GM23338 (cell line): ENCODE measurements around the gene ABCG2. TPM values are rescaled to one million over a fixed set of nuclear protein-coding genes. Genes with fewer than 3 reads are reported as not detected.
A peak's percentile ranks its signal among the peaks of the same experiment; 100 is the strongest.

Experiments
- ATAC-seq: fragments of 200-7000 bp; cut with Tn5 transposase; 3 replicates; pipeline ENCODE4 v1.9.1; 2020
- DNase-seq: peaks from one replicate; pipeline ENCODE4 v3.0.0-alpha.2; 2015; ENCODE audit warnings: low spot score
- H2AFZ ChIP-seq: fragments of 200-600 bp; sonication (generic); 2 replicates; pipeline ENCODE4 v1.8.0; 2016; ENCODE audit warnings: antibody characterized with exemption, mild to moderate bottlenecking, moderate library complexity
- H3F3A ChIP-seq: fragments of 200-600 bp; sonication (generic); replicated peaks from 2 replicates; pipeline ENCODE4 v1.8.0; 2017; ENCODE audit warnings: antibody characterized with exemption, mixed run types, low read depth
- H3K27ac ChIP-seq: fragments of 200-600 bp; sonication (generic); 2 replicates; pipeline ENCODE4 v1.6.1; 2016; ENCODE audit warnings: low read depth
- H3K27me3 ChIP-seq: fragments of 200-600 bp; sonication (generic); 2 replicates; pipeline ENCODE4 v1.8.0; 2016; ENCODE audit warnings: mild to moderate bottlenecking, mixed run types, moderate library complexity; ENCODE audit not compliant: insufficient read depth
- H3K36me3 ChIP-seq: fragments of 200-600 bp; sonication (generic); 2 replicates; pipeline ENCODE4 v1.8.0; 2016; ENCODE audit warnings: mild to moderate bottlenecking; ENCODE audit not compliant: insufficient read depth
- H3K4me1 ChIP-seq: fragments of 200-600 bp; sonication (generic); 2 replicates; pipeline ENCODE4 v1.8.0; 2016; ENCODE audit warnings: mild to moderate bottlenecking, moderate library complexity; ENCODE audit not compliant: insufficient read depth
- H3K4me2 ChIP-seq: fragments of 200-600 bp; sonication (generic); 2 replicates; pipeline ENCODE4 v1.7.1; 2017; ENCODE audit warnings: mixed run types
- H3K4me3 ChIP-seq: fragments of 200-600 bp; sonication (generic); 2 replicates; pipeline ENCODE4 v1.6.1; 2016; ENCODE audit warnings: mixed run types
- H3K79me2 ChIP-seq: fragments of 200-600 bp; sonication (generic); replicated peaks from 2 replicates; pipeline ENCODE4 v1.8.0; 2017; ENCODE audit warnings: mild to moderate bottlenecking; ENCODE audit not compliant: insufficient read depth
- H3K9me2 ChIP-seq: fragments of 200-600 bp; sonication (generic); 2 replicates; pipeline ENCODE4 v1.8.0; 2017; ENCODE audit not compliant: insufficient read depth
- H4K20me1 ChIP-seq: fragments of 200-600 bp; sonication (generic); replicated peaks from 2 replicates; pipeline ENCODE4 v1.8.0; 2017; ENCODE audit warnings: mild to moderate bottlenecking; ENCODE audit not compliant: insufficient read depth
- H3K27ac Mint-ChIP-seq: 2 replicates; pipeline ENCODE4 v1.8.0; 2020; ENCODE audit warnings: inconsistent platforms, mild to moderate bottlenecking, moderate library complexity, mixed read lengths
- H3K27me3 Mint-ChIP-seq: 3 replicates; pipeline ENCODE4 v1.8.0; 2022; ENCODE audit warnings: low read depth, mild to moderate bottlenecking, moderate library complexity, mixed read lengths, inconsistent platforms; ENCODE audit not compliant: insufficient read depth, poor library complexity
- H3K36me3 Mint-ChIP-seq: 3 replicates; pipeline ENCODE4 v1.8.0; 2021; ENCODE audit warnings: low read depth, mild to moderate bottlenecking, inconsistent platforms, moderate library complexity, mixed read lengths
- H3K4me1 Mint-ChIP-seq: 3 replicates; pipeline ENCODE4 v1.8.0; 2020; ENCODE audit warnings: mild to moderate bottlenecking, inconsistent platforms, mixed read lengths
- H3K4me3 Mint-ChIP-seq: 3 replicates; pipeline ENCODE4 v1.8.0; 2021; ENCODE audit warnings: moderate library complexity, mild to moderate bottlenecking, inconsistent platforms, mixed read lengths
- H3K9me3 Mint-ChIP-seq: 3 replicates; pipeline ENCODE4 v1.8.0; 2020; ENCODE audit warnings: moderate library complexity, mild to moderate bottlenecking, inconsistent platforms, mixed read lengths
- CREB1 ChIP-seq: fragments of 250-450 bp; sonication (Bioruptor Pico); IDR thresholded peaks from 2 replicates; pipeline ENCODE4 v1.5.0; 2020; ENCODE audit warnings: low read depth, mild to moderate bottlenecking, moderate library complexity
- CTCF ChIP-seq, 2 experiments: fragments of 200-600 bp in 1 of 2; sonication (generic) in 1 of 2; conservative IDR thresholded peaks; 2 replicates each; pipeline versions ENCODE4 v1.5.1 to v1.6.1; 2016 to 2017; ENCODE audit warnings: antibody characterized with exemption in 2 of 2, low read depth in 2 of 2, mild to moderate bottlenecking in 2 of 2, moderate library complexity in 1 of 2
- ETS1 ChIP-seq: IDR thresholded peaks from 2 replicates; pipeline ENCODE4 v1.6.1; 2016; ENCODE audit warnings: antibody characterized with exemption
- EZH2phosphoT487 ChIP-seq: fragments of 200-600 bp; sonication (generic); IDR thresholded peaks from one replicate; pipeline ENCODE4 v1.8.1; 2018; ENCODE audit warnings: antibody characterized with exemption; ENCODE audit not compliant: unreplicated experiment
- JUNB ChIP-seq: IDR thresholded peaks from one replicate; pipeline ENCODE4 v1.6.1; 2016; ENCODE audit warnings: antibody characterized with exemption; ENCODE audit not compliant: unreplicated experiment
- NANOG ChIP-seq: IDR thresholded peaks from 2 replicates; pipeline ENCODE4 v1.6.1; 2016; ENCODE audit warnings: antibody characterized with exemption, borderline replicate concordance
- STAT1 ChIP-seq: IDR thresholded peaks from one replicate; pipeline ENCODE4 v1.6.1; 2016; ENCODE audit warnings: antibody characterized with exemption; ENCODE audit not compliant: unreplicated experiment
- ZNF331 ChIP-seq: fragments of 250-450 bp; sonication (Bioruptor Pico); IDR thresholded peaks from 2 replicates; pipeline ENCODE4 v1.5.0; 2020; ENCODE audit warnings: low read depth, mild to moderate bottlenecking, moderate library complexity
- ZNF462 ChIP-seq: fragments of 250-450 bp; sonication (Bioruptor Pico); IDR thresholded peaks from 2 replicates; pipeline ENCODE4 v1.5.0; 2020; ENCODE audit warnings: mild to moderate bottlenecking, moderate library complexity
- polyA plus RNA-seq: library from polyadenylated mRNA; unstranded; fragments of >200 nt; fragmentation: Nextera tagmentation; extraction: Ambion mirVana; gene quantifications from 2 replicates; pipeline ENCODE4 v1.2.1, GENCODE V29; 2016
- total RNA-seq: library from RNA; depleted of rRNA; stranded (reverse); fragments of >200 nt; shearing (Covaris generic); gene quantifications from 2 replicates; pipeline ENCODE4 v1.2.3, GENCODE V29; 2014

The ABCG2 gene
- total and polyA plus RNA-seq, 2 experiments from 2014 or later: 1.5 to 10.6 TPM

- peaks cover 11% of the 10 kb centered on the region for H3K4me1 Mint-ChIP-seq
- DNase-seq (peak; percentile 71), ATAC-seq (peak; percentile 90)
- no peak overlapping the region for H3K4me3 Mint-ChIP-seq
- H3K79me2 ChIP-seq: no peaks in the 10 kb centered on the region
- H3K4me1 ChIP-seq: peaks cover 25% of the 10 kb centered on the region
- no peak overlapping the region for H3K4me2 ChIP-seq
- peaks cover 9% of the 10 kb centered on the region; the same call in 2 of the 3 replicates for H3K9me3 Mint-ChIP-seq
- no peaks in the 10 kb centered on the region for H3K9me2 ChIP-seq
- H2AFZ ChIP-seq: no peak overlapping the region
- H3K4me3 ChIP-seq: no peak overlapping the region
- H4K20me1 ChIP-seq: no peaks in the 10 kb centered on the region
- TF ChIP-seq EZH2phosphoT487 (no peak), CTCF (conservative IDR thresholded peaks at IDR 0.05; ENCODE audit: low read depth in 2 of 2) (no peak)
- peaks cover 5% of the 10 kb centered on the region; the same call in 1 of the 3 replicates for H3K36me3 Mint-ChIP-seq
- H3K27me3 ChIP-seq: no peaks in the 10 kb centered on the region
- H3F3A ChIP-seq: no peaks in the 10 kb centered on the region; the same call in 1 of the 2 replicates
- no peak overlapping the region for H3K27ac Mint-ChIP-seq
- no peaks in the 10 kb centered on the region for H3K36me3 ChIP-seq
- peaks cover 2% of the 10 kb centered on the region for H3K27me3 Mint-ChIP-seq
- no peak overlapping the region for H3K27ac ChIP-seq
Measured at GRCh38 chr4:88144048-88144447, 14.4 kb downstream of the ABCG2 start.

- Histone ChIP-seq H3K4me1 (peaks cover 27% of the 10 kb centered on the region), H3K27ac (no peak overlapping the region), H3F3A (no peaks in the 10 kb centered on the region; the same call in 1 of the 2 replicates), H2AFZ (no peak overlapping the region), H3K27me3 (no peaks in the 10 kb centered on the region), H3K9me2 (no peaks in the 10 kb centered on the region), H3K4me3 (no peak overlapping the region), H3K36me3 (no peaks in the 10 kb centered on the region), H3K4me2 (no peak overlapping the region), H4K20me1 (no peaks in the 10 kb centered on the region), H3K79me2 (no peaks in the 10 kb centered on the region)
- no peak for ATAC-seq
- Mint-ChIP-seq H3K4me3 (no peak overlapping the region), H3K36me3 (peaks cover 5% of the 10 kb centered on the region; the same call in 1 of the 3 replicates), H3K27ac (no peak overlapping the region), H3K4me1 (peaks cover 12% of the 10 kb centered on the region), H3K27me3 (peaks cover 2% of the 10 kb centered on the region), H3K9me3 (peaks cover 9% of the 10 kb centered on the region; the same call in 2 of the 3 replicates)
- no peak for DNase-seq
- TF ChIP-seq EZH2phosphoT487: no peak
- TF ChIP-seq ZNF331: no peak
- TF ChIP-seq CREB1 (CRISPR knock-in tag): no peak
- TF ChIP-seq NANOG: no peak
- TF ChIP-seq JUNB: no peak
- no peak for TF ChIP-seq CTCF (conservative IDR thresholded peaks at IDR 0.05; ENCODE audit: low read depth in 2 of 2)
- no peak for TF ChIP-seq ETS1
- TF ChIP-seq ZNF462 (CRISPR knock-in tag): no peak
- TF ChIP-seq STAT1: no peak
Measured at GRCh38 chr4:88143504-88143903, 14.9 kb downstream of the ABCG2 start.
